ENCODE data around the gene RPL31.

The RPL31 gene

DNA sequence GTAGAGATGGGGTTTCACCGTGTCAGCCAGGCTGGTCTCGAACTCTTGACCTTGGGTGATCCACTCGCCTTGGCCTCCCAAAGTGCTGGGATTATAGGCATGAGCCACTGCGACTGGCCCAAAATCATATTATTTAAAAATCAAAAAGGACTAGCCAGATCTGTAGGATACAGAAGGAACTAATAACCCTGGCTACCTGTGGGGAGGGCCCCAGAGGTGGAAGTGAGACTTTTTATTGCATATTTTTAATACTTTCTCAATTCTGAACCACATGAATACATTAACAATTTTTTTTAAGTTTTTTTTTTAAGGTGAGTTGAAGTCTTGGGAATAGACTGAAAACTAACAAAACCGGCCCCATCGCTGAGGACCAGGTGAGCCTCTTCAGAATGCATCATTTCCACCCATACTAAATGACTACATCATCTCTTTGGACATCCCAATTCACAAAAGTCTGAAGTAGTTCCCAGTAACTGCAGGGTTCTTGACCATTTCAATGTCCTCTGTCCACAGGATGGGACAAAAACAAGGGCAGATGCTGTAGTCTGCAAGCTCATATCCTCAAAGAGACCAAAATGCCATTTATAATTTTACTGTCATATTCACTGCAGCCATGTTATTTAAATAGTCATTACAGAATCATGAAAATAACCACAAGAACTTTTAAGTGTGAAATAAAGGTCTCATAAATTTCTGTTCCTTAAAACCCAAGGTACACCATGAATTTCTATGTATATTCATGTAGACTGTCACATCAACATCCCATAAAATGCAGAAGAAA lies 21.4 kb downstream of the RPL31 start:
- Histone ChIP-seq H3K4me3 (ENCODE audit: low read length in 2 of 2) (no peak overlapping the region), H3K9ac (ENCODE audit: low read depth in 1 of 2, low read length in 2 of 2) (no peak overlapping the region), H3K9me3 (ENCODE audit: control insufficient read depth in 2 of 2, low read length in 2 of 2) (no peaks in the 10 kb centered on the region), H3K27ac (ENCODE audit: low read depth in 2 of 2, low read length in 2 of 2) (no peak overlapping the region), H3K36me3 (ENCODE audit: control insufficient read depth in 2 of 2, insufficient read depth in 2 of 2, low read length in 2 of 2) (peaks cover 12 to 14% of the 10 kb centered on the region in 2 donors), H3K27me3 (ENCODE audit: control insufficient read depth in 2 of 2, insufficient read depth in 2 of 2, low read length in 2 of 2) (no peaks in the 10 kb centered on the region), H3K4me1 (ENCODE audit: control insufficient read depth in 2 of 2, insufficient read depth in 2 of 2, low read length in 2 of 2) (peaks cover 4 to 20% of the 10 kb centered on the region in 2 donors)

- no peak overlapping the region for H3K9ac ChIP-seq (ENCODE audit: low read depth in 1 of 2, low read length in 2 of 2)
- peaks cover 4 to 20% of the 10 kb centered on the region in 2 donors for H3K4me1 ChIP-seq (ENCODE audit: control insufficient read depth in 2 of 2, insufficient read depth in 2 of 2, low read length in 2 of 2)
- H3K4me3 ChIP-seq (ENCODE audit: low read length in 2 of 2), result no peak overlapping the region
- no peaks in the 10 kb centered on the region for H3K27me3 ChIP-seq (ENCODE audit: control insufficient read depth in 2 of 2, insufficient read depth in 2 of 2, low read length in 2 of 2)
- H3K36me3 ChIP-seq (ENCODE audit: control insufficient read depth in 2 of 2, insufficient read depth in 2 of 2, low read length in 2 of 2), result peaks cover 9 to 13% of the 10 kb centered on the region in 2 donors
- peak overlapping the region in 1 of 2 donors; percentile 42 for H3K27ac ChIP-seq (ENCODE audit: low read depth in 2 of 2, low read length in 2 of 2)
- no peaks in the 10 kb centered on the region for H3K9me3 ChIP-seq (ENCODE audit: control insufficient read depth in 2 of 2, low read length in 2 of 2)
Measured at GRCh38 chr2:101025561-101025960, 23.5 kb downstream of the RPL31 start.

DNA sequence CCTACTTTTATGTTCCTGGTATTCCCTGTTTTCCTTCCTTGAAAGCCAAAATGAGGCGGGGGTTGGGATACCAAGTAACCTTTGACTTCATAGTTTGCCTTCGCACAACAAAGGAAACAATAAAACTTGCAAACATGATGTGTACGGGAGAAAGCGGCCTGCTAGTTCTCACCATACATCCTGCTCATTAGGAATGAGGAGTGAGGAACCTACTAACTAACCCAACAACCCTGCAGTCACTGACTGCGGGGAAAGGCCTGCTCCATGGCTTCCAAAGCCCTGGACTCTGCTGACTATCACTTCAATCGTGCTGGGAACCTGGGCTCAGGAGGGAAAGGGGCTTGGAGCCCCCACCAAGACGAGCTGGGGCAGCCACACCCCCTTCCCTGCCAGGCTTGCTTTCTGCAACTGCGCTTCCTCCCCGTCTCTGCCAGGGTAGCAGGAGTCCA lies 24.2 kb downstream of the RPL31 start:
- H3K4me1 ChIP-seq (ENCODE audit: control insufficient read depth in 2 of 2, insufficient read depth in 2 of 2, low read length in 2 of 2), result peaks cover 4 to 20% of the 10 kb centered on the region in 2 donors
- peak overlapping the region in 1 of 2 donors; percentile 12 for H3K4me3 ChIP-seq (ENCODE audit: low read length in 2 of 2)
- H3K36me3 ChIP-seq (ENCODE audit: control insufficient read depth in 2 of 2, insufficient read depth in 2 of 2, low read length in 2 of 2), result peaks cover 8 to 16% of the 10 kb centered on the region in 2 donors
- H3K9me3 ChIP-seq (ENCODE audit: control insufficient read depth in 2 of 2, low read length in 2 of 2), result no peaks in the 10 kb centered on the region
- no peak overlapping the region for H3K9ac ChIP-seq (ENCODE audit: low read depth in 1 of 2, low read length in 2 of 2)
- peak overlapping the region; percentile 35 to 42 for H3K27ac ChIP-seq (ENCODE audit: low read depth in 2 of 2, low read length in 2 of 2)
- H3K27me3 ChIP-seq (ENCODE audit: control insufficient read depth in 2 of 2, insufficient read depth in 2 of 2, low read length in 2 of 2), result no peaks in the 10 kb centered on the region

DNA sequence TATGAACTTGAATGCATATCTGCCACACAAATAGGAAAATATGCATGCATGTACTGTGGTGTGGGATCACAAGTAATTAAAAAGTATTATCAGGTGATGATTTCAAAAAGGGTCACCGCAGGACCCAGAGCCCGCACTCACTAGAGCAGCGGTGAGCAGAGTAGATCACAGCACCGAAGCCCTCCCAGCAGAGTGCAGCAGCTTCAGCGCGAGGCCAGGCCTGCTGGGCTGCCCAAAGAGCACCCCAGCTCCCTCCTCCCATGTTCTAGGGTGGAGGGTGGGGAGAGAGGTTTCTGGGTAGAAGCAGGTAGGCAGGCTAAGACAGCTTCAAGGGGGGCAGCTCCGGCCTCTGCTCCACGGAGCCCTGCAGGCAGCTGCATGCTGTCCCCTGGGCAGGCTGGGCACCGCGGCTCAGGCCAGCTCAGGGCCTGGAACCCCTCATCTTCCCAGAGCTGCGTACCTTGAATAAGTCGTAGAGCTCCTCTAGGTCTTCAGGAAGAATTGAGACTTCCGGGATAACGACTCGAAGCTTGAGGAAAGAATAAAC lies 24.9 kb downstream of the RPL31 start:
- Histone ChIP-seq H3K4me1 (ENCODE audit: control insufficient read depth in 2 of 2, insufficient read depth in 2 of 2, low read length in 2 of 2) (peaks cover 4 to 20% of the 10 kb centered on the region in 2 donors), H3K27me3 (ENCODE audit: control insufficient read depth in 2 of 2, insufficient read depth in 2 of 2, low read length in 2 of 2) (no peaks in the 10 kb centered on the region), H3K27ac (ENCODE audit: low read depth in 2 of 2, low read length in 2 of 2) (no peak overlapping the region), H3K36me3 (ENCODE audit: control insufficient read depth in 2 of 2, insufficient read depth in 2 of 2, low read length in 2 of 2) (peaks cover 6 to 12% of the 10 kb centered on the region in 2 donors), H3K9ac (ENCODE audit: low read depth in 1 of 2, low read length in 2 of 2) (no peak overlapping the region), H3K4me3 (ENCODE audit: low read length in 2 of 2) (no peak overlapping the region), H3K9me3 (ENCODE audit: control insufficient read depth in 2 of 2, low read length in 2 of 2) (no peaks in the 10 kb centered on the region)

GRCh38 chr2:101027852-101028251 lies 25.8 kb downstream of the RPL31 start:
- no peaks in the 10 kb centered on the region for H3K27me3 ChIP-seq (ENCODE audit: control insufficient read depth in 2 of 2, insufficient read depth in 2 of 2, low read length in 2 of 2)
- H3K9me3 ChIP-seq (ENCODE audit: control insufficient read depth in 2 of 2, low read length in 2 of 2), result no peaks in the 10 kb centered on the region
- H3K4me1 ChIP-seq (ENCODE audit: control insufficient read depth in 2 of 2, insufficient read depth in 2 of 2, low read length in 2 of 2), result peaks cover 4 to 20% of the 10 kb centered on the region in 2 donors
- H3K36me3 ChIP-seq (ENCODE audit: control insufficient read depth in 2 of 2, insufficient read depth in 2 of 2, low read length in 2 of 2), result peaks cover 6 to 14% of the 10 kb centered on the region in 2 donors
- no peak overlapping the region for H3K9ac ChIP-seq (ENCODE audit: low read depth in 1 of 2, low read length in 2 of 2)
- no peak overlapping the region for H3K27ac ChIP-seq (ENCODE audit: low read depth in 2 of 2, low read length in 2 of 2)
- H3K4me3 ChIP-seq (ENCODE audit: low read length in 2 of 2), result no peak overlapping the region

- no peak overlapping the region for H3K9ac ChIP-seq (ENCODE audit: low read depth in 1 of 2, low read length in 2 of 2)
- peaks cover 12 to 21% of the 10 kb centered on the region in 2 donors for H3K36me3 ChIP-seq (ENCODE audit: control insufficient read depth in 2 of 2, insufficient read depth in 2 of 2, low read length in 2 of 2)
- H3K27me3 ChIP-seq (ENCODE audit: control insufficient read depth in 2 of 2, insufficient read depth in 2 of 2, low read length in 2 of 2), result no peaks in the 10 kb centered on the region
- peaks cover 4 to 6% of the 10 kb centered on the region in 2 donors for H3K4me1 ChIP-seq (ENCODE audit: control insufficient read depth in 2 of 2, insufficient read depth in 2 of 2, low read length in 2 of 2)
- H3K4me3 ChIP-seq (ENCODE audit: low read length in 2 of 2), result no peak overlapping the region
- H3K27ac ChIP-seq (ENCODE audit: low read depth in 2 of 2, low read length in 2 of 2), result no peak overlapping the region
- no peaks in the 10 kb centered on the region for H3K9me3 ChIP-seq (ENCODE audit: control insufficient read depth in 2 of 2, low read length in 2 of 2)
Measured at GRCh38 chr2:101030866-101031554, 28.9 kb downstream of the RPL31 start.

GRCh38 chr2:101032084-101032776 lies 30.1 kb downstream of the RPL31 start:
- H3K36me3 ChIP-seq (ENCODE audit: control insufficient read depth in 2 of 2, insufficient read depth in 2 of 2, low read length in 2 of 2), result peaks cover 14 to 23% of the 10 kb centered on the region in 2 donors
- no peaks in the 10 kb centered on the region for H3K4me1 ChIP-seq (ENCODE audit: control insufficient read depth in 2 of 2, insufficient read depth in 2 of 2, low read length in 2 of 2)
- no peak overlapping the region for H3K9ac ChIP-seq (ENCODE audit: low read depth in 1 of 2, low read length in 2 of 2)
- no peaks in the 10 kb centered on the region for H3K9me3 ChIP-seq (ENCODE audit: control insufficient read depth in 2 of 2, low read length in 2 of 2)
- H3K27ac ChIP-seq (ENCODE audit: low read depth in 2 of 2, low read length in 2 of 2), result no peak overlapping the region
- no peak overlapping the region for H3K4me3 ChIP-seq (ENCODE audit: low read length in 2 of 2)
- no peaks in the 10 kb centered on the region for H3K27me3 ChIP-seq (ENCODE audit: control insufficient read depth in 2 of 2, insufficient read depth in 2 of 2, low read length in 2 of 2)

GRCh38 chr2:101036562-101036961 lies 34.5 kb downstream of the RPL31 start:
- H3K27me3 ChIP-seq (ENCODE audit: control insufficient read depth in 2 of 2, insufficient read depth in 2 of 2, low read length in 2 of 2), result no peaks in the 10 kb centered on the region
- no peaks in the 10 kb centered on the region for H3K4me1 ChIP-seq (ENCODE audit: control insufficient read depth in 2 of 2, insufficient read depth in 2 of 2, low read length in 2 of 2)
- H3K9ac ChIP-seq (ENCODE audit: low read depth in 1 of 2, low read length in 2 of 2), result no peak overlapping the region
- peaks cover 18 to 32% of the 10 kb centered on the region in 2 donors for H3K36me3 ChIP-seq (ENCODE audit: control insufficient read depth in 2 of 2, insufficient read depth in 2 of 2, low read length in 2 of 2)
- H3K4me3 ChIP-seq (ENCODE audit: low read length in 2 of 2), result no peak overlapping the region
- H3K27ac ChIP-seq (ENCODE audit: low read depth in 2 of 2, low read length in 2 of 2), result no peak overlapping the region
- no peaks in the 10 kb centered on the region for H3K9me3 ChIP-seq (ENCODE audit: control insufficient read depth in 2 of 2, low read length in 2 of 2)

- Histone ChIP-seq H3K4me1 (ENCODE audit: control insufficient read depth in 2 of 2, insufficient read depth in 2 of 2, low read length in 2 of 2) (no peaks in the 10 kb centered on the region), H3K9me3 (ENCODE audit: control insufficient read depth in 2 of 2, low read length in 2 of 2) (no peaks in the 10 kb centered on the region), H3K9ac (ENCODE audit: low read depth in 1 of 2, low read length in 2 of 2) (no peak overlapping the region), H3K36me3 (ENCODE audit: control insufficient read depth in 2 of 2, insufficient read depth in 2 of 2, low read length in 2 of 2) (peaks cover 17 to 29% of the 10 kb centered on the region in 2 donors), H3K4me3 (ENCODE audit: low read length in 2 of 2) (no peak overlapping the region), H3K27ac (ENCODE audit: low read depth in 2 of 2, low read length in 2 of 2) (no peak overlapping the region), H3K27me3 (ENCODE audit: control insufficient read depth in 2 of 2, insufficient read depth in 2 of 2, low read length in 2 of 2) (no peaks in the 10 kb centered on the region)
Measured at GRCh38 chr2:101037161-101037755, 35.2 kb downstream of the RPL31 start.
